Adrenal gland (tissue), 5 donors: ENCODE results near the gene RAD51.
A peak's percentile ranks its signal among the peaks of the same experiment; 100 is the strongest.

ENCODE experiments used
- CTCF ChIP-seq, 6 experiments: fragments of 450-650 bp in 4 of 6; fragments of 200-600 bp in 2 of 6; sonication (generic) in 1 of 6; IDR thresholded peaks; 1 replicate in 5 of 6; 2 replicates in 1 of 6; pipeline versions ENCODE4 v1.5.1 to v1.8.0; 2016 to 2021; ENCODE audit warnings: antibody characterized with exemption in 6 of 6, mild to moderate bottlenecking in 2 of 6, moderate library complexity in 1 of 6
- POLR2A ChIP-seq, 2 donors: fragments of 450-650 bp; IDR thresholded peaks; one replicate each; pipeline ENCODE4 v1.6.1; 2017; ENCODE audit warnings: antibody characterized with exemption in 2 of 2, mild to moderate bottlenecking in 2 of 2, moderate library complexity in 1 of 2
- donor health status: DM: no; HTN: no; CAD: no.

DNA sequence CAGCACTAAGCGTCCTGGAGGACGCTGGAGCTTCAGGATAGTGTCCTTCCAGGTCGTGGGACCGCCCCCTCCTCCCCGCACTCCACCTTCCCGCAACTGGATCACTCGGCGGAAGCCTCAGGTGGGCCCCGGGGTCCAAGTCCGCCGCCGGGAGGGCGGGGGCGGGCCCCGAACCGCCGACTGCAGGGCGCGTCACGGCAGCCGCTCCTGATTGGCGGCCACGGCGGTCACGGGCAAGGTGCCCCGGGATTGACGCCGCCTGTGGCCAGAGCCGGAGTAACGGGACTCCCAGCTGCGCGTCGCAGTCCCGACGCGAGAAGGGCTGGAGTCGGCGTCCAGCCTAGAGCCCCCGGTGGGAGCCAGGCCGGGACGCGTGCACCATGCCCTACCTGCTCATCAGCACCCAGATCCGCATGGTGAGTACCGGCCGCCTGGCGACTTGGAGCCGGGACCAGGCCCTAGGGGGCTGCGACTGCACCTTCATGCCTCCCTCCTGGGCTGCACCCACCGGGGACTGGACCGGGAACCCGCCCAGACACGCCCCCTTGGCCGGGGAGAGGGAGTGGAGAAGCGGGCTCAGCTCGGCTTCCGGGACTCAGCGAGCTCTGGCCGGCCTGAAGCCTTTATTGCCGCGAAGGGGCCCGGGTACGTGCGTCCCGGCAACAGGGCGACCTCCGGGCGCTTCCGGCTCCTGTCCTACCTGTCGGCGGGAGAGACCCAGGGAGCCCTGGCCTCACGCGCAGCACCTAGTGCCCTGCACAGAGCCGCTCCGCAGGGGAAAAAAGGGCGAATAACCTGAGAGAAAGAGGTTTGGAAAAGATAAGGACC is 69.0 kb downstream of the RAD51 start, which contains the start of gene GCHFR:
- TF ChIP-seq CTCF (IDR thresholded peaks at IDR 0.05) = peak in 5 of 6 experiments; percentile 20 to 53 (median 36)
- peak in 1 of 2 donors; percentile 74 for TF ChIP-seq POLR2A (IDR thresholded peaks at IDR 0.05)
